Panc1 (cell line): ENCODE results near the gene EIF2B2.

ENCODE experiments used
- POLR2AphosphoS5 ChIP-seq: IDR thresholded peaks from 2 replicates; pipeline ENCODE4 v1.6.1; 2012; ENCODE audit warnings: mild to moderate bottlenecking, low read depth, low read length, moderate library complexity
- SIN3A ChIP-seq: IDR thresholded peaks from 2 replicates; pipeline ENCODE4 v1.6.1; 2012; ENCODE audit warnings: low read depth, mild to moderate bottlenecking, low read length, moderate library complexity, borderline replicate concordance; ENCODE audit not compliant: insufficient read depth
- TF ChIP-seq, protein P1 (sequence below): fragments of 450-650 bp; IDR thresholded peaks from 2 replicates; pipeline ENCODE4 v1.5.1; 2017; ENCODE audit warnings: mild to moderate bottlenecking

GRCh38 chr14:74965486-74966153 lies 37.1 kb upstream of the EIF2B2 start:
- TF ChIP-seq, protein P1, sequence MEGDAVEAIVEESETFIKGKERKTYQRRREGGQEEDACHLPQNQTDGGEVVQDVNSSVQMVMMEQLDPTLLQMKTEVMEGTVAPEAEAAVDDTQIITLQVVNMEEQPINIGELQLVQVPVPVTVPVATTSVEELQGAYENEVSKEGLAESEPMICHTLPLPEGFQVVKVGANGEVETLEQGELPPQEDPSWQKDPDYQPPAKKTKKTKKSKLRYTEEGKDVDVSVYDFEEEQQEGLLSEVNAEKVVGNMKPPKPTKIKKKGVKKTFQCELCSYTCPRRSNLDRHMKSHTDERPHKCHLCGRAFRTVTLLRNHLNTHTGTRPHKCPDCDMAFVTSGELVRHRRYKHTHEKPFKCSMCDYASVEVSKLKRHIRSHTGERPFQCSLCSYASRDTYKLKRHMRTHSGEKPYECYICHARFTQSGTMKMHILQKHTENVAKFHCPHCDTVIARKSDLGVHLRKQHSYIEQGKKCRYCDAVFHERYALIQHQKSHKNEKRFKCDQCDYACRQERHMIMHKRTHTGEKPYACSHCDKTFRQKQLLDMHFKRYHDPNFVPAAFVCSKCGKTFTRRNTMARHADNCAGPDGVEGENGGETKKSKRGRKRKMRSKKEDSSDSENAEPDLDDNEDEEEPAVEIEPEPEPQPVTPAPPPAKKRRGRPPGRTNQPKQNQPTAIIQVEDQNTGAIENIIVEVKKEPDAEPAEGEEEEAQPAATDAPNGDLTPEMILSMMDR = no peak
- TF ChIP-seq POLR2AphosphoS5 (no peak), SIN3A (no peak)
